NCI-H2171 (cell line): Measurements from ENCODE around the gene SERPINB7.
"Not testable (repeated sequence)": the region's sequence is repeated elsewhere in the genome, so short reads cannot be mapped to it uniquely, and the experiment has no call there.

ENCODE experiments used
- DNase-seq: peaks from one replicate; lab custom pipeline; 2025; lab: John Stamatoyannopoulos, UW

Gene SERPINB7, protein sequence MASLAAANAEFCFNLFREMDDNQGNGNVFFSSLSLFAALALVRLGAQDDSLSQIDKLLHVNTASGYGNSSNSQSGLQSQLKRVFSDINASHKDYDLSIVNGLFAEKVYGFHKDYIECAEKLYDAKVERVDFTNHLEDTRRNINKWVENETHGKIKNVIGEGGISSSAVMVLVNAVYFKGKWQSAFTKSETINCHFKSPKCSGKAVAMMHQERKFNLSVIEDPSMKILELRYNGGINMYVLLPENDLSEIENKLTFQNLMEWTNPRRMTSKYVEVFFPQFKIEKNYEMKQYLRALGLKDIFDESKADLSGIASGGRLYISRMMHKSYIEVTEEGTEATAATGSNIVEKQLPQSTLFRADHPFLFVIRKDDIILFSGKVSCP

DNA sequence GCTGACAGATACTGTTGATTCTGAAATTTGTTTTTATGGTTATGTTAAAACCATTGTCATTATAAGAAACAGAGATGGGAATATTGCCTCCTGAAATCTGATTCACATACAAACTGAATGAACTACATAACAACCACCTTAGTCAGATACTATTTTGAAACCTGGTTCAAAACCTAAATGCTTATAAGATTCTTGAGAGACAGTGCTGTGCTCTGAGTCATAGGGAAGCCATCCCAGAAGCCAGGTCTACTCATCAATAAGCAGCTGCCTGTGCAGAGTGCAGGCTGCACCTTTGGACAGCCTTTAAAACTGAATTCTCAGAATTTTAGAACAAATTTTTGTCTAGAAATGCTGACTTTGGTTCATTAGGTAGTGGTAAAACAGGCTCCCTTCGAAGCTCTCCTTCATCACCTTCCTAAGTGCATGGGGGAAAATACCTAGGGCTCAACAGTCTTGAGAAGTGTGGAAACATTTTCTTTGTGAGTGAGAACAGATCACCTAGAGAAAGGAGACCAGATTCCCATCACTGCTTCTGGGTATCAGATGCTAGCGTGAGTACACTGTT is at the start of gene SERPINB7:
SERPINB7 (plus strand) TSS at position 253 of the 565 bp plus-strand sequence. CDS start 6,955 bp downstream, outside the sequence.
- no peak for DNase-seq

DNA sequence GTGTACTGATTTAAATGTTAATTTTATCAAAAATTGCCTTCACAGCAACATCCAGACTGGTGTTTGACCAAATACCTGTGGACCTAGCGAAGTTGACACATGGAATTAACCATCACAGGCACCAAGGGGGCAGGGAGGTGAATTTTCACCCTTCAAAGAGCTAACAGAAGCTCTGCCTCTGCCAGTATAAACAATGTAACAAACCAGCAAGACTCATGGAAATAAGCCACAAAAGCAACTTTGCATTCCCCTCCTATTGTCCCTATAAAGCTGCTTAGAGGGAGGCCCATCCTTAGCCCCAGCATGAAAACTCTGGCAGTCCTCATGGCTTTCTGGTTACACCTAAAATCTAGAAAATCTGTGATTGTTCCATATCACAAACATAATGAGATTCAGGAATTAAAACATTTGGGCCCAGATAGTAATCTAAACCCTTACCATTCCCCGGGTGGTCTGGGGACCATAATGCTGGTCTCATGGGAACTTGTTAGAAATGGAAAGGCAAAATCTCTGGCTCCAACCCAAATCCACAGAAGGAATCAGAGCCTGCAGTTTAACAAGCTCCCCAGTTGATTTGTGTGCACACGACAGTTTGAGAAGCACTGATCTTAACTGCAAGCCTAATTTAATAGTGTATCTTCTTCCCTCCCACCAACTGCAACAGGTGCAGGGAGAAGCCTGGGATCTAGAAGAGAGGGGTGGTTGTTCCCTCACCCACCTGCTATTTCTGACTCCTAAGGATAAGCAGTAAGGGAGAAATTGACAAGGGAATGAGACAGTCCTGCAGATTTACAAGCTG is 49.3 kb upstream of the SERPINB7 start:
- DNase-seq: peak; percentile 48

GRCh38 chr18:63730773-63731172 is 44.4 kb upstream of the SERPINB7 start:
- no peak for DNase-seq

DNA sequence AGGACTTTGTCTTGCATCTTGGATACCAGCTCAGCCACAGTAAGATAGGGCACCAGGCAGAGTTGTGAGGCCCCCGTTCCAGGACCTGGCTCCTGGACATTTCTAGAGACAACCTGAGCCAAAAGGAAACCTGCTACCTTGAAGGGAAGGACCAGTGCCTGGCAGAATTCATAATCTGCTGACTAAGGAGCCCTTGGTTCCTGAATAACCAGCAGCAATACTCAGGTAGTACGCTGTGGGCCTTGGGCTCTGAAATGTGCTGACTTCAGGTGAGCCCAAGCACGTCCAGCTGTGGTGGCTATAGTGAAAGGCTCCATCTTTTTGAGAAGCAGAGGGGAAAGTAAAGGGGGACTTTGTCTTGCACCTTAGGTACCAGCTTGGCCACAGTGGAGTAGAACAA is 44.0 kb upstream of the SERPINB7 start:
- no peak for DNase-seq

DNA sequence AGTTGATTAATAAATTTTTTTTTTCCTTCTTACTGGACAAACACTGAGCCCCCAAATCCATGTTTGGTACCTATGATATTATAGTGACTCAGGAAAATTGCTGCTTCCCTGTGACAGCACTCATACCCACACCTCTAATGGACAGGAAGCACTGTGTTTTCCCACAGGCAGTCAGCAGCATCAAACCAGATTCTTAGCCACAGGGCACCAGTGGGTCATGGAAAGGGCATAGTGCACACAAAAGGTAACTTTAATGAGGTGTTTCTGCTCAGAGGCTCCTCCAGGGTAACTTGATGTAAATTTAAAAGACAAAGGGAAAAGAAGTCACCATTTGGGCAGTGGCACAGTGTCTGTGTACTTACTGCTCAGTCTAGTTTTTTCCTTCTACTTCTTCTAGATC is 38.3 kb upstream of the SERPINB7 start:
- DNase-seq: no peak

DNA sequence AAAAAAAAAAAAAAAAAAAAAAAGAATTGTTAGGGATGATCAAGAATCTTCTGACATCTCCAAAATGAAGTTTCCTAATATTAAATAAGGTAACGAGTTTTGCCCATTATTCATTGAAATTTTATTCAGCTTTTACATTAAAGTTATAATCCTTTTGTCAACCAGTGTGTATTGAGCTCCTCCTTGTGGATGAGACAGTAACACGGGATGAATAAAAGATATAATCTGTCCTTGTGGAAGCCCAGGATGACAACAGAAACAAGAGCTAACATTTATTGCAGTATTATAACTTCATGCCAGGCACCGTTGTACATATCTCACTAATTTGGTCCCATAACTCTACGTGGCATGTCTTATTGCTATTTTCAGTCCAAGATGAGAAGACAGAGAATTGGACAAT is 33.4 kb upstream of the SERPINB7 start:
- DNase-seq: no peak

GRCh38 chr18:63747006-63747405 is 28.2 kb upstream of the SERPINB7 start:
- no peak for DNase-seq

DNA sequence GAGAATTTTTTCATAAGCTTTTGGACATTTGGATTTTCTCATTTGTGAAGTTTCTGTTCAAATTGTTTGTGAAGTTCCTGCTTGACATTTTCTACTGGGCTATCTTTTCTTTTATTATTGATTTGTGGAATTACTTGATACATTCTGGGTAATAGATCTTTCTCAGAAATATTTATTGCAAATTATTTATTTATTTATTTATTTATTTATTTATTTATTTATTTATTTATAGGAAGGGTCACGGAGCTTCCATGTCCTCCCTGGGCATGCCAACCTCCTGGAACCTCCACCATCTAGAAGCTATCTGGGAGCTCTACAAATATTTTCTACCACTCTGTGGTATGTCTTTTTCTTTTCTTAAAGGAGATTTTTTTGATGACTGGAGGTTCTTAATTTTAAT is 25.7 kb upstream of the SERPINB7 start:
- no peak for DNase-seq

DNA sequence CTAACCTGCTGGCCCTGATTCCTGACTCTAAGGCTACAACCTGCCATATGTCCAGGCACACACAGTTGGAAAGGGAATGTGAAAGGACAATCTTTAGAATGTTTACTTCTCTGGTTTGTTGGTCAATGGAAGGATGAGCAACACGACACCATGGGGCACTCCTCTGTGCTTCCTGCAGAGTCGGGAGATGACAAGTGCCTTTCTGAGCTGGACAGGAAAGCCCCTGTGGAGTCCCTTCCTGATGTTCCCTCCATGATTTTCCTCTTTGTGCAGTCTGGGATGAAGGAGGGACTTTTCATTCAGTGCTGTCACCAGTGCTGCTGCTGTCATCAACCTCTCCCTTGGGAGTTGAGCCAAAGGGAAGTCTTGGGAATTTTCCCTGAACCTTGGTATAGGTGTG is 22.6 kb upstream of the SERPINB7 start:
- no peak for DNase-seq

DNA sequence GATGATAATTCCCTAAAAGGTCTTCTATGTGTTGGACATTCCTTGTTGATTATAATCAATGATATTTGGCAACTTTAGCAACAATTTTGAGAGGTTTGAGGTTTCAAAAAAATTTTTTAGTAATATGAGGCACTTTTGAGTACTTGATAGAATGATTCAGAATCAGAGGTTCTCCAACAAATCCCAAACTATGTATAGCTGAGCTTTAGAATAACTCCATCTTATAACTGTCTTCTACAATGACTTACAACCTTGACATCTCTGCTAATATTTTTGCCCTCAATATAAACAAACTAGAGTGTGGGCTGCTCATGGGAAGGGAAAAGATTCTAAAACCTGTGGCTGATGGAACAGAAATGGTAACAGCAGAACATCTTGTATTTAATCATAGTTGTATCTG is 21.5 kb upstream of the SERPINB7 start:
- DNase-seq: no peak

GRCh38 chr18:63757541-63757940 is 17.7 kb upstream of the SERPINB7 start:
- no peak for DNase-seq

DNA sequence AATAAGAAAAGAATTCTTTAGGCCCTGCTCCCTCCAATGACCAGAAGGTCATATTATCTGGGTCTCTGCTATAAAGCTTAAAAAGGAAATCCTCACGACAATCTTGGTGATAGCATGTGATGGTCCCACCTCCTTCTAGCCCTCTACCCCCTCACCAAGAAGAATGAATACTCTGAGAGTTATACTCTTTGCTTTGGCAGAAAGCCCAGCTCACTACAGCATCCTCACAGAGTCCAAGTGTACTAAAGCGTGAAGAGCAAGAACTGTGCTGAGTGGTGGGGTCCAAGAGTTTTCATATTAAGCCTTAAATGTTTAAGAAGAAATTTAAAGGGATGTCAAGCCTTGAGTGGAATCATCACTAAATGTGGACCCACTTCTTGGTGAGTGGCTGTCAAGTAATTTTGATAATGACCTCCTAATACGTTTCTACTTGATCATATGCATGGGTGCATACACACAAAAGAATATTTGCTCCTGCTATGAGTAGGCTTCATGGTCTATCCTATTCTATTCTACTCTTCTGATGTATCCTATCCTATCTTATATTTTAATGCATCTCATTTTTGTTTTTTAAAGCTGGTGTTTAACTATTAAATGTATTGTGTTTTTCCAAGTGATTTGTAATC is 16.5 kb upstream of the SERPINB7 start:
- DNase-seq: no peak

- DNase-seq: not testable (repeated sequence)
These were observed 15.4 kb upstream of the SERPINB7 start for GRCh38 chr18:63759786-63760185.

GRCh38 chr18:63762518-63762917 is 12.7 kb upstream of the SERPINB7 start:
- DNase-seq: no peak

DNA sequence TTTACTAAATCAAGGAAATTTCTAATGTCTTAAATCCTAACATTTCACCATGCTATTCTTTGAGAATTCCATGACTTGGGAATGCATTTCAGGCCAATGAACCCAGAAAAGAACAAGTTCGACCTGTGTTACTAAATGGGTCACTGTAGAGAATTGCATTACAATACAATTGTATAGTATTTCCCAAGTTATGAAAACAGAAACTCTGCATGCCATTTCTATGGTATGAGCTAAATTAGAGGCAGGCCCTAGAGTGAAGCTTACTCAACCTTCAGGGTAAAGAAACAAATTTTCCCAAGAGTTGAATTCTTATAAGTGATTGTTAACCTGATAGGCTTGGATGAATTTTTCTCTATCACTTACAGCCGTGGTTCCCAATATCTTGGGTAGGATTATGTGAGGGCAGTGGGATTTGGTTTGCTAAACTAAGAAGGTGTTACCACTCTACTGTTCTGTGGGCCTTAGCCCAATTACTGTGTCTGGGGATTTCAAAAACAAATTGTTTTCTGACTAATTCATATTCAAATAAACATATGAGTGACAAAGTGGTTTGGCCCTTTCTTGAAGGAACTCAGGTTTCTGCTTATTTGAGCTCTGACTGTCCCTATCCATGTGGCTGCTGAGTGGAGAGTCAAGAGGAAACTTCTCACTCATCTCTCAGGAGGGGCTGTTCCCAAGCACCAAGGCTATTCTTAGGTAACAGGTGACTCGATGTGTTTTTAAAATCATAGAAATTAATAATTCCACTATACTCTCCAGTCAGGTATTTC is 11.2 kb upstream of the SERPINB7 start:
- DNase-seq: no peak

DNA sequence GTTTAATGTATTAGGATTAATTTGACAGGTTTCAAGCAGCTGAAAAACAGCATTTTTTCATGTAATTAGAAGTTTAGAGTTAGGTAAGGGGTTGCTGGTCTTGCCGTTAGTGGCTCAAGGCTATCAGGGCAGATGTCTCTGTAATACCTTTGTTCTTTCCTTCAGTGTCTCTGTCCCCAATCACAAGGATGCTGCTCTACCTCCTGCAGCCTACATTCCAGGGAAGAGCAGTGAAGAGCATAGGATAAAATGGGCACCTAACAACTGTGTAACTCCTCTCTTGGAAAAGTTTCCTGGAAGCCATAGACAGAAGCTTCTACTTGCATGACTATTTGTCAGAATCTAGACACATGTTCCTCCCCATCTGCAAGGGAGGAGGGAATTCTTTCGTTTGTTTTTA is 9.4 kb upstream of the SERPINB7 start:
- no peak for DNase-seq

DNA sequence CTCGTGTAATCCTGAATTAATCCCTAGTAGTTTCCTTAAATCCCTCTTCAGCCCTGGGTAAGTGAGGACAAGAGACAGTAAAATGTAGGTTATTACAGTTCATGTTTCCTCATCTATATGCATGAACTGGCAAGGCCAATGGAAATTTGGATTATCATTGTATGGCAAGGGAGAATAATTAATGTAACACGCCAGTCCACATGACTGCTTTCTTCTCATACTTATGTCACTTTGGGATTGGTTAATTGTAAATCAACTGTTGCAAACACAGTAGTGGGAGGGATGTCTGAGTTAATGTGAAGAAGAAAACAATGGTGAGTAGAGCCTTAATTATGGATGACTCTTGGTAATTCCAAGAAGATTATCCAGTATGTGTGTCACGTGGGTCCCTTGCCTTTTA is 1.7 kb upstream of the SERPINB7 start:
- no peak for DNase-seq

GRCh38 chr18:63774511-63774910 is 707 bp upstream of the SERPINB7 start:
- DNase-seq: no peak

- no peak for DNase-seq
These were observed 4.2 kb downstream of the SERPINB7 start for GRCh38 chr18:63779386-63779785.

- DNase-seq: no peak
These were observed 8.2 kb downstream of the SERPINB7 start for GRCh38 chr18:63783394-63783793.

DNA sequence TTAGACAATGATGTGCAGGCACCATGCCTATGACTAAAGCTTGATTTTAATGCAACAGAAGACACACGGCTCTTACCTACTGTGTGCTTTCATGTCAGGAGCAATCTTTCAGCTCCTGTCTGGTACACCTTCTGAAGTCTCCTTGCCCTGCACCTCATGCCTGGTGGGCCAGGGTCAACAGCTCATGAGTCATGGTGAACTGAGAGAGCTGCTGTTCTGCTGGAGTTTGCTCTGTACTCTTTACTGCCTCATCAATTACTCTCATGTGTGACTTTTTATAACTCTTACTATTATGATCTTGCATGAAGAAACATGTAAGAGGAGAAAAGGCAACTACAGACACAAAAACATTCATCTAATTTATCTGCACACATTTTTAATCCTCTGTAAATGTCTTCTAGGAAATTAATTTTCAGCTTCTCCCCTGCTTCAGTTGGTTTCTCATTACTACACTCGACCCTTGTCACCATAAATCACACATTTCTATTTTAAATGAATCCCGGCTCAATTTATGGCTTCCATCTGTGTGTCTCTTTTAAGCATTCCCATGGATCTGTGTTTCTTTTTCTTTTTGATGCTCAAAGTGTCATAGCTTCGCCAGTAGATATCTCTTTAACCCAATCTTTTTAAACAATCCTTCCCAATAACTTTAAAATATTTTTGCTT is 9.7 kb downstream of the SERPINB7 start:
- DNase-seq: no peak
